HepG2 (cell line): ENCODE results near the gene EXOC3L4. TPM values are rescaled to one million over a fixed set of nuclear protein-coding genes. Genes with fewer than 3 reads are reported as not detected.
A peak's percentile ranks its signal among the peaks of the same experiment; 100 is the strongest.

Source experiments
- BORCS8-MEF2B ChIP-seq: sonication (generic); formaldehyde crosslinking; IDR thresholded peaks from 2 replicates; pipeline ENCODE4 v1.8.0; 2022; ENCODE audit warnings: mild to moderate bottlenecking, missing genetic modification reagents
- BRD4 ChIP-seq: sonication (generic); formaldehyde crosslinking; IDR thresholded peaks from 2 replicates; pipeline ENCODE4 v1.4.0; 2020; ENCODE audit warnings: missing genetic modification reagents
- DPF2 ChIP-seq: sonication (generic); formaldehyde crosslinking; IDR thresholded peaks from 2 replicates; pipeline ENCODE4 v1.4.0; 2020; ENCODE audit warnings: mild to moderate bottlenecking, low read depth, missing genetic modification reagents, borderline replicate concordance
- FOSL2 ChIP-seq: sonication (generic); formaldehyde crosslinking; IDR thresholded peaks from 2 replicates; pipeline ENCODE4 v1.4.0; 2020; ENCODE audit warnings: missing genetic modification reagents
- GFI1 ChIP-seq: sonication (generic); formaldehyde crosslinking; IDR thresholded peaks from 2 replicates; pipeline ENCODE4 v1.5.0; 2020; ENCODE audit warnings: missing genetic modification reagents, mild to moderate bottlenecking, borderline replicate concordance
- HNF4G ChIP-seq, 2 experiments: sonication (generic) in 1 of 2; formaldehyde crosslinking in 1 of 2; IDR thresholded peaks; 2 replicates each; pipeline versions ENCODE4 v1.4.0 to v1.6.1; 2011 to 2020; ENCODE audit warnings: borderline replicate concordance in 2 of 2, low read depth in 2 of 2, mild to moderate bottlenecking in 2 of 2, low read length in 1 of 2, missing genetic modification reagents in 1 of 2, moderate library complexity in 1 of 2
- KDM4B ChIP-seq: sonication (generic); formaldehyde crosslinking; IDR thresholded peaks from 2 replicates; pipeline ENCODE4 v1.4.0; 2020; ENCODE audit warnings: missing genetic modification reagents
- KLF6 ChIP-seq: IDR thresholded peaks from 2 replicates; pipeline ENCODE4 v1.8.0; 2016; ENCODE audit warnings: missing biosample characterization, missing genetic modification reagents
- MATR3 ChIP-seq: sonication (generic); formaldehyde crosslinking; IDR thresholded peaks from 2 replicates; pipeline ENCODE4 v1.4.0; 2020; ENCODE audit warnings: missing genetic modification reagents
- MED1 ChIP-seq: sonication (generic); formaldehyde crosslinking; IDR thresholded peaks from 2 replicates; pipeline ENCODE4 v1.4.0; 2020; ENCODE audit warnings: missing genetic modification reagents
- NCOA2 ChIP-seq: sonication (generic); formaldehyde crosslinking; IDR thresholded peaks from 2 replicates; pipeline ENCODE4 v1.8.0; 2022; ENCODE audit warnings: inconsistent platforms
- NFATC3 ChIP-seq: sonication (generic); formaldehyde crosslinking; IDR thresholded peaks from 2 replicates; pipeline ENCODE4 v1.5.1; 2020; ENCODE audit warnings: mild to moderate bottlenecking, missing genetic modification reagents
- NFE2L2 ChIP-seq: fragments of 150-350 bp; IDR thresholded peaks from 2 replicates; pipeline ENCODE4 v1.6.1; 2014; ENCODE audit warnings: low read length
- RARA ChIP-seq: IDR thresholded peaks from 2 replicates; pipeline ENCODE4 v1.6.1; 2016; ENCODE audit warnings: missing genetic modification reagents, missing compliant biosample characterization
- SIN3B ChIP-seq: fragments of 150-350 bp; IDR thresholded peaks from 2 replicates; pipeline ENCODE4 v1.6.1; 2014; ENCODE audit warnings: low read length
- TBP ChIP-seq: sonication (generic); formaldehyde crosslinking; IDR thresholded peaks from 2 replicates; pipeline ENCODE4 v1.5.0; 2020; ENCODE audit warnings: missing genetic modification reagents
- ZC3H13 ChIP-seq: sonication (generic); formaldehyde crosslinking; IDR thresholded peaks from 2 replicates; pipeline ENCODE4 v1.8.1; 2023; ENCODE audit warnings: mild to moderate bottlenecking, missing genetic modification reagents, moderate library complexity
- ZC3H4 ChIP-seq: sonication (generic); formaldehyde crosslinking; IDR thresholded peaks from 2 replicates; pipeline ENCODE4 v1.4.0; 2020; ENCODE audit warnings: missing genetic modification reagents, borderline replicate concordance
- ZFP36L2 ChIP-seq: sonication (generic); formaldehyde crosslinking; IDR thresholded peaks from 2 replicates; pipeline ENCODE4 v1.4.0; 2020; ENCODE audit warnings: missing genetic modification reagents
- ZFY ChIP-seq: sonication (generic); formaldehyde crosslinking; IDR thresholded peaks from 2 replicates; pipeline ENCODE4 v1.4.0; 2020; ENCODE audit warnings: missing genetic modification reagents
- ZKSCAN5 ChIP-seq: sonication (generic); formaldehyde crosslinking; IDR thresholded peaks from 2 replicates; pipeline ENCODE4 v1.5.1; 2020; ENCODE audit warnings: mild to moderate bottlenecking, missing genetic modification reagents
- ZNF12 ChIP-seq: sonication (generic); formaldehyde crosslinking; IDR thresholded peaks from 2 replicates; pipeline ENCODE4 v1.5.0; 2020; ENCODE audit warnings: missing genetic modification reagents
- ZNF121 ChIP-seq: sonication (generic); formaldehyde crosslinking; IDR thresholded peaks from 2 replicates; pipeline ENCODE4 v1.5.0; 2020; ENCODE audit warnings: mild to moderate bottlenecking, missing genetic modification reagents
- ZNF260 ChIP-seq: sonication (generic); formaldehyde crosslinking; IDR thresholded peaks from 2 replicates; pipeline ENCODE4 v1.4.0; 2020; ENCODE audit warnings: missing genetic modification reagents, low read depth, mild to moderate bottlenecking, borderline replicate concordance
- ZNF354B ChIP-seq: sonication (generic); formaldehyde crosslinking; IDR thresholded peaks from 2 replicates; pipeline ENCODE4 v1.8.0; 2022; ENCODE audit warnings: mild to moderate bottlenecking, missing genetic modification reagents
- ZNF441 ChIP-seq: sonication (generic); formaldehyde crosslinking; IDR thresholded peaks from 2 replicates; pipeline ENCODE4 v1.7.0; 2021; ENCODE audit warnings: missing genetic modification reagents, borderline replicate concordance
- ZNF652 ChIP-seq: IDR thresholded peaks from 2 replicates; pipeline ENCODE4 v1.6.1; 2016; ENCODE audit warnings: low read depth, borderline replicate concordance
- polyA plus RNA-seq, 8 experiments: library from polyadenylated mRNA; depleted of rRNA in 3 of 8; stranded (reverse) in 7 of 8; unstranded in 1 of 8; fragments of >200 nt; fragmentation: Illumina TruSeq in 4 of 8; extraction: Trizol in 4 of 8; gene quantifications; 2 replicates each; pipeline versions ENCODE4 v1.2.1 to v1.2.3, GENCODE V29; 2011 to 2016; ENCODE audit warnings: low read depth in 4 of 8, missing spikeins in 1 of 8, mixed read lengths in 1 of 8; ENCODE audit not compliant: insufficient read depth in 1 of 8
- total RNA-seq, 5 experiments: library from RNA; depleted of rRNA; stranded (reverse); fragments of >200 nt; fragmentation: Illumina TruSeq; extraction: Trizol; gene quantifications; 2 replicates each; pipeline ENCODE4 v1.2.3, GENCODE V29; 2016; ENCODE audit warnings: low read depth in 1 of 5
- TF ChIP-seq, protein P1 (sequence below): IDR thresholded peaks from 2 replicates; pipeline ENCODE4 v1.6.1; 2016
- TF ChIP-seq, protein P2 (sequence below): sonication (generic); formaldehyde crosslinking; IDR thresholded peaks from 2 replicates; pipeline ENCODE4 v1.4.0; 2020; ENCODE audit warnings: missing genetic modification reagents
- TF ChIP-seq, protein P3 (sequence below): IDR thresholded peaks from 2 replicates; pipeline ENCODE4 v1.6.1; 2016; ENCODE audit warnings: low read depth, control low read depth

Gene EXOC3L4
- total and polyA plus RNA-seq, 2 of the 13 experiments (the other 11 are each of a cell fraction or from before 2014, with no cell fraction given) = 11.8 to 27.0 TPM

DNA sequence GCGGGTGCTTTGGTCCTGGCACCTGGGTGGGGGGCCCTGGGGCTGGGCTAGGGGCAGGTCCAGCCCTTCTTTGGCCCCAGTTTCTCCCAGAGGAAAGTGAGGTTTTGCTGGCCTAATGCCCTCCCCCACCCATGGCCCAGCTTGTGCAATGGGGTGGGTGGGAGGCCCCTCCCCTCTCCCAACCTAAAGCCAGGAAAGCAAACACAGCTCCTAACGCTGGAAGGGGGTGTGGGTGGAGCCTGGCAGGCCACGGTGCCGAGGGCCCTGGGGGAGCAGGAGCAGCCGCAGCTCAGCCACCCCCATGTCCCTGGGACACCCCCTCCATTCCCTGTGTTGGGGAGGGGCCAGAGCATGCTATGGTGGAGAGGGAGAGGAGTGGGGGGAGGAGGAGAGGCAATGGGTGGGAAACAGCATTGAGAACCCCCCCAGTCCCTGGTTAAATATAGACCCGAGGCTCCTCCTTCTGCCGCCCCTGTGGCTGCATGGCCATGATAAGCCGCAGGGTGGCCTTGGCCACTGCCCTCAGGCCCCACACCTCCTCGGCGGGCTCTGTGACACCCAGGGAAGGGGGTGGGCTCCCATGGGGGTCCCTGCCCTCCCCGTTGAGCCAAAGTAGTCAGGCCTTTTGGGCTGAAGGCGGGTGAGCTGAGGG, 4.7 kb downstream of the EXOC3L4 start (continued):
- peak; percentile 79 for TF ChIP-seq NCOA2 (CRISPR knock-in tag)
- peak; percentile 84; the same call in 1 of the 2 replicates for TF ChIP-seq BORCS8-MEF2B (CRISPR knock-in tag)
- TF ChIP-seq FOSL2 (CRISPR knock-in tag) = peak; percentile 48; the same call in 1 of the 2 replicates
- TF ChIP-seq GFI1 (CRISPR knock-in tag) = peak; percentile 86
- TF ChIP-seq, protein P1, sequence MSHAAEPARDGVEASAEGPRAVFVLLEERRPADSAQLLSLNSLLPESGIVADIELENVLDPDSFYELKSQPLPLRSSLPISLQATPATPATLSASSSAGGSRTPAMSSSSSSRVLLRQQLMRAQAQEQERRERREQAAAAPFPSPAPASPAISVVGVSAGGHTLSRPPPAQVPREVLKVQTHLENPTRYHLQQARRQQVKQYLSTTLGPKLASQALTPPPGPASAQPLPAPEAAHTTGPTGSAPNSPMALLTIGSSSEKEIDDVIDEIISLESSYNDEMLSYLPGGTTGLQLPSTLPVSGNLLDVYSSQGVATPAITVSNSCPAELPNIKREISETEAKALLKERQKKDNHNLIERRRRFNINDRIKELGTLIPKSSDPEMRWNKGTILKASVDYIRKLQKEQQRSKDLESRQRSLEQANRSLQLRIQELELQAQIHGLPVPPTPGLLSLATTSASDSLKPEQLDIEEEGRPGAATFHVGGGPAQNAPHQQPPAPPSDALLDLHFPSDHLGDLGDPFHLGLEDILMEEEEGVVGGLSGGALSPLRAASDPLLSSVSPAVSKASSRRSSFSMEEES (CRISPR knock-in tag) = peak; percentile 36; the same call in 1 of the 2 replicates
- TF ChIP-seq, protein P2, sequence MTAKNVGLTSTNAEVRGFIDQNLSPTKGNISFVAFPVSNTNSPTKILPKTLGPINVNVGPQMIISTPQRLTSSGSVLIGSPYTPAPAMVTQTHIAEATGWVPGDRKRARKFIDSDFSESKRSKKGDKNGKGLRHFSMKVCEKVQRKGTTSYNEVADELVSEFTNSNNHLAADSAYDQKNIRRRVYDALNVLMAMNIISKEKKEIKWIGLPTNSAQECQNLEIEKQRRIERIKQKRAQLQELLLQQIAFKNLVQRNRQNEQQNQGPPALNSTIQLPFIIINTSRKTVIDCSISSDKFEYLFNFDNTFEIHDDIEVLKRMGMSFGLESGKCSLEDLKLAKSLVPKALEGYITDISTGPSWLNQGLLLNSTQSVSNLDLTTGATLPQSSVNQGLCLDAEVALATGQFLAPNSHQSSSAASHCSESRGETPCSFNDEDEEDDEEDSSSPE (CRISPR knock-in tag) = no peak
- peak; percentile 26; the same call in 1 of the 2 replicates for TF ChIP-seq ZC3H4 (CRISPR knock-in tag)
- no peak for TF ChIP-seq KDM4B (CRISPR knock-in tag)
- TF ChIP-seq ZNF121 (CRISPR knock-in tag) = peak; percentile 32; the same call in 1 of the 2 replicates
- TF ChIP-seq, protein P3, sequence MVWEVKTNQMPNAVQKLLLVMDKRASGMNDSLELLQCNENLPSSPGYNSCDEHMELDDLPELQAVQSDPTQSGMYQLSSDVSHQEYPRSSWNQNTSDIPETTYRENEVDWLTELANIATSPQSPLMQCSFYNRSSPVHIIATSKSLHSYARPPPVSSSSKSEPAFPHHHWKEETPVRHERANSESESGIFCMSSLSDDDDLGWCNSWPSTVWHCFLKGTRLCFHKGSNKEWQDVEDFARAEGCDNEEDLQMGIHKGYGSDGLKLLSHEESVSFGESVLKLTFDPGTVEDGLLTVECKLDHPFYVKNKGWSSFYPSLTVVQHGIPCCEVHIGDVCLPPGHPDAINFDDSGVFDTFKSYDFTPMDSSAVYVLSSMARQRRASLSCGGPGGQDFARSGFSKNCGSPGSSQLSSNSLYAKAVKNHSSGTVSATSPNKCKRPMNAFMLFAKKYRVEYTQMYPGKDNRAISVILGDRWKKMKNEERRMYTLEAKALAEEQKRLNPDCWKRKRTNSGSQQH (CRISPR knock-in tag) = 0 out of 2 replicates have a peak, but pooled peaks have one; percentile 47
- peak; percentile 96 for TF ChIP-seq ZC3H13 (CRISPR knock-in tag)
- TF ChIP-seq ZFY (CRISPR knock-in tag) = peak; percentile 74
- TF ChIP-seq MED1 (CRISPR knock-in tag) = peak; percentile 94
- peak; percentile 20; the same call in 1 of the 2 replicates for TF ChIP-seq KLF6 (CRISPR knock-in tag)
- TF ChIP-seq SIN3B = no peak
- TF ChIP-seq ZKSCAN5 (CRISPR knock-in tag) = no peak
- no peak for TF ChIP-seq MATR3 (CRISPR knock-in tag)
- TF ChIP-seq NFE2L2 = no peak
- no peak for TF ChIP-seq NFATC3 (CRISPR knock-in tag)
- peak; percentile 26; the same call in 1 of the 2 replicates for TF ChIP-seq ZNF441
- no peak for TF ChIP-seq DPF2 (CRISPR knock-in tag)
- TF ChIP-seq ZNF260 (CRISPR knock-in tag) = no peak
- TF ChIP-seq BRD4 (CRISPR knock-in tag) = peak; percentile 84
- TF ChIP-seq HNF4G (IDR thresholded peaks at IDR 0.05; ENCODE audit: borderline replicate concordance, low read depth, low read length) = peak; percentile 40; the same call in 1 of the 2 replicates
- peak; percentile 88; the same call in 1 of the 2 replicates for TF ChIP-seq HNF4G (CRISPR knock-in tag; IDR thresholded peaks at IDR 0.05; ENCODE audit: borderline replicate concordance, low read depth)
- no peak for TF ChIP-seq ZNF12 (CRISPR knock-in tag)
- TF ChIP-seq TBP (CRISPR knock-in tag) = no peak
- TF ChIP-seq ZFP36L2 (CRISPR knock-in tag) = no peak
- TF ChIP-seq ZNF354B = no peak
- TF ChIP-seq ZNF652 = no peak
- peak; percentile 79 for TF ChIP-seq RARA (CRISPR knock-in tag)
